HG02885 (cell line): ENCODE data around the gene NPAS1.
"Not testable (repeated sequence)": the region's sequence is repeated elsewhere in the genome, so short reads cannot be mapped to it uniquely, and the experiment has no call there.

Source experiments
- ATAC-seq: cut with Tn5 transposase; IDR thresholded peaks from one replicate; pipeline ENCODE4 v1.9.1; 2021; ENCODE audit warnings: mild to moderate bottlenecking; ENCODE audit not compliant: unreplicated experiment, poor library complexity

Gene NPAS1

DNA sequence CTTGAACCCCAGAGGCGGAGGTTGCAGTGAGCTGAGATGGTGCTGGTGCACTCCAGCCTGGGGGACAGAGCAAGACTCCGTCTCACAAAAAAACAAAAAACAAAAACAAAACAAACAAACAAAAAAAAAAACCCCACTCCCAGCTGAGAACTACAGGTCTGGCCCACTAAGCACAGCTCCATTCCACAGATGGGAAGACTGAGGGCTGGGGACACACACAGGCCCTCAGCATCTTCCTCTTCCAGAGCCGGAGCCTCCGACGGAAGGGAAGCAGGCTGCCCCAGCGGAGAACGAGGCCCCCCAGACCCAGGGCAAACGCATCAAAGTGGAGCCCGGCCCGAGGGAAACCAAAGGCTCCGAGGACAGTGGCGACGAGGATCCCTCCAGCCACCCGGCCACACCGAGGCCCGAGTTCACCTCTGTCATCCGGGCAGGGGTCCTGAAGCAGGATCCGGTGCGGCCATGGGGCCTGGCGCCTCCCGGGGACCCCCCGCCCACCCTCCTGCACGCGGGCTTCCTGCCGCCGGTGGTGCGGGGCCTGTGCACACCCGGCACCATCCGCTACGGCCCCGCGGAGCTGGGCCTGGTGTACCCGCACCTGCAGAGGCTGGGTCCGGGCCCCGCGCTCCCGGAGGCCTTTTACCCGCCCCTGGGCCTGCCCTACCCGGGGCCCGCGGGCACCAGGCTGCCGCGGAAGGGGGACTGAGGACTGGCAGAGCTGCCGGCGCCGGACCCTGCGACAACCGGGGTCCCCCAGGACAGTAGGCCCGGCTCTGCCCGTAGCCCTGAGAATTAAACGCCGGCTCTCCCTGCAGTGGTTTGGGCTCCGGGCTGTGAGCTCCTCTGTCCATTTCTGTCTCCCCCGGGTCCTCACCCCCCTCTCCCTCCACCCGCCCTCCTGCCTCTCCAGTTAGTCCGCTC is 25.6 kb downstream of the NPAS1 start:
- no peak for ATAC-seq

DNA sequence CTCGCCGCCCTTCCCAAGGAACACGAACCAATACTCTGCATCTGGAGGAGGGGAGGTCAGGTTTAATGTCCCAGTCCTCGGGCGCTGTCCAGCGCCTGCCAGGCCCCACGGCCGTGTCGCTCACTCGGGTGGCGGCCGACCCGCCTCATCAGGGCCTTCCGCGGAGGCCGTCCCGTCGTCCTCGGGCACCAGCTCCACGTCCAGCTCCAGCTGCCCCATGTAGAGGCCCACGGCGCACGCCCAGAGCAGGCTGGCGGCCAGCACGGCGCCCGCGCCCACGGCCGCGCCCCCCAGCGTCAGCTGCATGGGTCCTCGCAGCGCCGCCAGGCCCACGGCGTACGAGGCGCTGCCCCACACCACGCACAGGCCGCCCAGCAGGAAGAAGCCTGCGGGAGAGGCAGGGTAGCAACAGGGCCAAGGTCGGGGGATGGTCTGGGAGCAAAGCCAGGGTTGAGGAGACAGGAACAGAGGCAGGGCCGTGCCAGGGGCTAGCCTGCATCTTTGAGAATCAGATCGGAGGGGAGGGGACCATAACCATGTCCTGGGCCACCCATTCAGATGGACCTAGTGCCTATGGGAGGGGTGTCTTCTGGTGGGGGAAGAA is 26.3 kb downstream of the NPAS1 start:
- ATAC-seq: no peak

DNA sequence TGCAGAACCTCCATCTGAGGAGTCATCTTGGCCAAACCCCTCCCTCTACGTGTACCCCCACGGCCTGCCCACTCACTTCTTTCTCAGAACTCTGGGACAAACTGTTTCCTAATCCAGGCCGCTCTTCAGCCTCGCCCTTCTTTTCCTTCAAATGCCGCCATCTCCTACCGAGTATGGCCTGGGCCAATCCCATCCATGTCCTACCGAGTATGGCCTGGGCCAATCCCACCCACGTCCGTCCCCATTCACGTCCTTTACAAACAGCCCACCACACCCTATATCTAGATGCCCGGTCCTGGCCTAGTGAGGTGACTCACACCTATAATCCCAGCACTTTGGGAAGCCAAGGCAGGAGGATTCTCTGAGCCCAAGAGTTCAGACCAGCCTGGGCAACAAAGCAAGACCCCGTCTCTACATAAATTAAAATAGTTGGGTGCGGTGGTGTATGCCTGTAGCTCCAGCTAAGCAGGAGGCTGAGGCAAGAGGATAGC is 27.7 kb downstream of the NPAS1 start:
- ATAC-seq: no peak

DNA sequence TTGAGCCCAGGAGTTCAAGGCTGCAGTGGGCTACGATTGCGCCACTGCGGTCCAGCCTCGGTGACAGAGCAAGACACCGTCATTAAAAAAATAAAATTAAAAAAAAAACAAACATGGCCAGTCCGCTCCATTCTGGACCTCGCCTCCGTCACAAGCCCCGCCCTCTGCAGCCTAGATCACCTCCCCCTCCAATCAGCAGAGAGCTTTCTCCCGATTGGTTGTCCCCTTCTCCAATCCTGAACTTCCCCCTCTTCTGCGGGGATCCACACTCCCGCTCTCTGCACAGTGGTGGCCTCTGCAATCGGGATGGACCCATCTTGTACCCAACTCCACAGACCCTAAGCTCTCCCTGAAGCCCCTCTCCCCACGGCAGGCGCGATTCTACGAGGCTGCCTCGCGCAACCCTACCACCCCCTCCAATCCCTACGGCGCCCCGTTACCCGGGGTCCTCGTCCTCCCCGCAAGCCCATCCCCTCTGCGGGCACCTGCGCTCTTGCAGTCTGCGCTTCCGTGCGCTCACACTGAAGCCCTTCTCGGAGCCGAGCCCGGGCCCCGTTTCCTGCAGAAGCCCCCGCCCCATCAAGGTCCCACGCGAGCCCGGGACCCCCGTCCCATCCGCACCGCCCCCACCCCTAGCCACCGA is 28.2 kb downstream of the NPAS1 start:
- peak; percentile 39 for ATAC-seq

DNA sequence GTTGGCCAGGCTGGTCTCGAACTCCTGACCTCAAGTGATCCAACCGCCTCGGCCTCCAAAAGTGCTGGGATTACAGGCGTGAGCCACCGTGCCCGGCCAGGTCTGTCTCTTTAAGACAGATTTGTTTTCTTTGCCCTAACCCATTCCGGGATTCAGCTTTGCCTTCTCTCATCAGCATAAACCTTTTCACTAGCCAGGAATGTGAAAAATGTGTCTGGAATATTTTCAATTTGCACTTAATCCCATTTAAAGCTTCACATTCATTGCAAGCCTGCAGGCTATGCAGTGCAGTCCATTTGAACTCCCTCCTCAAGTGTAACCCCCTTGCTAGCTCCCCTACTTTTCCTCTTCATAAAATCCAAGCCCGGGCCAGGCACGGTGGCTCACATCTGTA is 29.7 kb downstream of the NPAS1 start:
- ATAC-seq: no peak

DNA sequence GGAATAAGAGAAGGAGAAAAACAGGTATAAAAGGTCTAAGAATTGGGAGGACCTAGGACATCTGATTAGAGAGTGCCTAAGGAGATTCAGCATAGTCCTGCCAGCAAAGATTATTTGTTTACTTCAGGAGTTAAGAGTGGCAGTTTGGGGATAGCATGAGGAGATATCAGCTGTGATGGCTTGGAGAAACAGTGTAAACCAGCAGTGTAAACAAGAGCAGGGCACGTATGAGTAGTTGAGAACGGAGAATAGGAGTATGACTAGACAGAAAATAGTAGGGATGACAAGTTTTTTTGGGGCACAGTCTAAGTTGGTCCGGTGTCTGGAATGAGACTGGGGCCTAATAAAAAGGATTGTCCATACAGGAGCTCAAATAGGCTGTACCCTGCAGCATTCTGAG is 30.9 kb downstream of the NPAS1 start:
- not testable (repeated sequence) for ATAC-seq

DNA sequence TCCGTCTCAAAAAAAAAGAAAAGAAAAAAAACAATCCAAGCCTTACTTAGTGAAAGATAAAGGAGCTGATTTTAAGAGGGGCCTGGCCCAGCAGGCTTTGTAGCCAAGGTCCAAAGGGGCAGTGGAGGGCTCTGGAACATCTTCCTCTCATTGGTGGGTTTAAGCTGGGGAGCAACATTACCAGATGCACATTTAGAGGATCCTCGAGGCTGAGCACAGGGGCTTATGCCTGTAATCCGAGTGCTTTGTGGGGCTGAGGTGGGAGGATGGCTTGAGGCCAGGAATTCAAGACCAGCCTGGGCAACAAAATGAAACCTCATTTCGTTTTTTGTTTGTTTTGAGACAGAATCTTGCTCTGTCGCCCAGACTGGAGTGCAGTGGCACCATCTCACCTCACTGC is 36.8 kb downstream of the NPAS1 start:
- no peak for ATAC-seq

DNA sequence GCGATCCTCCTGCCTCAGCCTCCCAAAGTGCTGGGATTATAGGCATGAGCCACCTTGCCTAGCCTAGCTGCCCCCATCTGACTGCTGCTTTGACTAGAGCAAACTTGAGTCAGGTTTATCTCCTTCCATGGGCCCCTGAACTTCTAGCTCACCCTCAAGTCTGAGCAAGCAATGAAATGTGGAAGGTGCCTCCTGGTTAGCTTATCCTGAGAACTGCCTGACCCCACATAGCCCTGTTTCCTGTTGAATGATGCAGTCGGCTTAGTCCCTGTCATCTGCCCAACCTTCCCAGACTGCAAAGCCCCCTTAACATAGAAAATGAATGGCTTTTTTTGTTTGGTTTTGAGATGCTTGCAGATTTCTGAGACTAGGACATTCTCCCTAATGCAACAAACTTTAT is 37.7 kb downstream of the NPAS1 start:
- no peak for ATAC-seq

DNA sequence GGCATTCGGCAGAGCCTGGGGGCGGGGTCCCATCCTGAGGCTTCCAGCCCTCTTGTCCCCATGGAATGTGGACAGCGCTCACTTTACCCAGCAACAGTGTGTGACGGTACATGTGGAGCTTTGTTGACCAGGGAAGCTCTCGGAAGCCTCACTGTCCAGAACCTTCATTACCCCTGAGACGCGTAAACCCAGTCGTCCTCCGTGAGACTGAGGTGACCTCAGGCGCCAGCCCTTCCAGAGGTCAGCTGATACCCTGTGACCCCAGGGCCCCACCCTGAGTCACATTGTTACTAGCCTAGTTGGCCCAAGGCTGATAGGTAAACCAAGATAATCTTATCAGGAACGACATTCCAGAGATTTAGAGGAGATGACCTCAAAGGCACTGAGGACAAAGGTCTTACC is 39.0 kb downstream of the NPAS1 start:
- ATAC-seq: no peak

DNA sequence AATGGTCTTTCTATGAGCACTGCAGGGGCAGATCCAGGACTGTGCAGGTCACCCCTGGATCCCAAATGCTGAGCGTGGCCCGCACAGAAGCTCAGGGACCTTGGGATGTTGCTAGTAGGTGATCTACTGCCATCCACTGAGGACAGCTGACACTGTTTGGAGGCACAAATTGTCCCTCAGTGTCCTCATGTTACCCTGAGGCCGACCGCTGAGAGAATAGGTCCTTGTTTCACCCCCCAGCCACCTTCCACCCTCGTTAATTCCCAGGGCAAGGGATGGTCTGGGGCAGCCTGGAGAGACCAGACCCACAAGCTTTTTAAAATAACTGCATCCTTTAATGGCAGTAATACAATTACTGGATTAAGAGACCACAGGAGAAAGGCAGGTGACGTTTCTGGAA is 44.2 kb downstream of the NPAS1 start:
- ATAC-seq: no peak

DNA sequence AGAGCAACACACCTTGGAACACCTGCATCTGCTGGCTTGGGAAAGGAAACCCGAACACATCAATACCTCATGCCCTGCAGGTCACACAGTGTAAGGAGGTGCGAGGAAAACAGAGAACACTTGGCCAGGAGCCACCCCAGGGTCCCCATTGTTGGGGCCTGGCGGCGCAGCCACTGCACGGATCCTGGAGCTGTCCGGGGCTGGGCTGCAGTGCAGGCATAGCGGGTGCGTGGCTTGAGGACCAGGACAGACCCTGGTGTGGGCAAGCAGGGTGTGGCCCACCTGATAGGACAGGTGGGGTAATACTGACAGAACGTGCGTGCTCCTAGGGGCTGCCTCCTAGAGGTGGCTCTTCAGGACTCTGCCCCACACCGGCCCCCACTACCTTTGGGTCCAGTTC is 45.6 kb downstream of the NPAS1 start:
- ATAC-seq: no peak

DNA sequence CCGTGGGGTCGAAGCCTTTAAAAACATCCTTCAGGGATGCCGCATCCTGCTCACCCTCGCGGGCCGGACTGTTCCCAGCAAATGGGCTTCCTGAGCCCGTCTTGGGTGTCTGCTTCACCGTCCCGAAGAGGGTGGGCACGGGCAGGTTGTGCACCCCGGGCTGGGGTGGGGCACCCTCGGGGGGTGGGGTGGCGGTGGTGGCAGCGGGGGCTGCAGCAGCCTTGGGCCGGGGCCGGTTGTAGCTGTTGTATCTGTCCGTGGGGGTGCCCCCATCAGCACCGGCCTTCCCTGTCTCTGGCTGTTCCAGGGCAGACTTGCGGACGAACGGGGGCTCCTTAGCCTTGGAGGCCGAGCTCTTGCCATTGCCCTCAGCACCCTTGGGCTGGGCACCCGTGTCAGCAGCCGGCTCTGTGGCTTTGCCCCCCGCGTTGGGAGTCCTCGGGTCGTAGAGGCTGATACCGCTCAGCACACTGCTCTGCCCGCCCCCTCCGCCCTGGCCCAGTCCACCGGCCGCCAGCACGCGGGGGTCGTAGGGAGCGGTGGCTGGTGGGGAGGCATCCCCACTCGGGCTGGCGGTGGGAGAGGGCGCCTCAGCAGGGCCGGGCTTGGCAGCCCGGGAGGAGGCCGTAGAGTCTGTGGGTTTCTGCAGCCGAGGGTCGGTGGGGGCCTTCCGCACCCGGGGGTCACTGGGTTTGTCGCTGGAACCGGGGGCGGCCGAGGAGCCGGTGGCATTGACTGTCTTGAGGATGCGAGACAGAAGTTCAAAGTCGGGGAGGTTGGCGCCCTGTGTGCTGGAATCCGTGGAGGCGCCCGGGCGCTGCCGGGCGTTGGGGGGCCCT is 47.0 kb downstream of the NPAS1 start:
- ATAC-seq: no peak

DNA sequence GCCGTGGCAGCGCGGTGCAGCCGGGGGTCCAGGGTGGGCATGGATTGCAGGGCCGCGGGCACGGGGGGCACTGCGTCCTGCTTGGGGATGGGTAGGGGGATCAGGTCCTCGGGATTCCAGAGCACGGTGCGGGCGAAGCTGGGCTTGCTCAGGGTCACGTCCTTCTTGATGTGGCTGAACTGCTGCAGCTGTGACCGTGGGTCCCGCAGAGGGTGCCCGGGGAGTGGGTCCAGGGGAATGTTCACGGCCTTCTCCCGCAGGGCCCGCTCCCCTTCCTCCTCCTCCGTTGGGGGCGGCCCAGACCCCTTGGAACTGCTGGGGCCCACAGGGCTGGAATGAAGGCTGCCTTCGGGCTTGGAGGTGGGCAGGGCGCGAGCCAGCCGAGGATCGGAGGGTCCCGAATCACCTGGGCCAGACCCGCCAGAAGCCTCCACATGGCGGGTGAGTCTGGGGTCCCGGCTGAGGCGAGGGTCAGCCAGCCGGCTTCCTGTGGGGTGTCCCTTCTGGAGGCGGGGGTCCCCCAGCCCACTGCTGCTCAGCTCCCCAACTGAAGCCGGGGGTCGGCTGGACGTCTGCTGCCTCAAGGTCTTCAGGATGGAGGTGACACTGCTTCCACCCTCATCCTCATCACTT is 47.7 kb downstream of the NPAS1 start:
- ATAC-seq: no peak

DNA sequence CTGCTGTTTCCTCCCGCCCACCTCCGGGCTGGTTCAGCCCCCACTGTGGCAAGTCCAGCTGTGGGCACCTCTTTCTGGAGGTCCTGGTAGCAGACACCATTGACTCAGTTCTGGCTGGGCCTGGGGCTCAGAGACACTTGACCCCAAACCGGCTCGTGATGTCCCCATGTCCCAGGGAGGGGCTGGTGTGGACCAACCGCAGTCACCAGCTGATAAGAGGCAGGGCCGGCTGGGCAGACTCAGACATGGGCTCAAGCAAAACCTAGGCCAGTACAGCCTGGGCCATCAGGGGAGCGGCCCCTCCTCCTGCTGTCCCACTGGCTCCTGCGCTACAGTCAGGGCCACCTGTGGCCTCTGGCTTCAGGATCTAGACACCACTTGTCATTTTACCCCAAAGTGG is 48.6 kb downstream of the NPAS1 start:
- no peak for ATAC-seq

DNA sequence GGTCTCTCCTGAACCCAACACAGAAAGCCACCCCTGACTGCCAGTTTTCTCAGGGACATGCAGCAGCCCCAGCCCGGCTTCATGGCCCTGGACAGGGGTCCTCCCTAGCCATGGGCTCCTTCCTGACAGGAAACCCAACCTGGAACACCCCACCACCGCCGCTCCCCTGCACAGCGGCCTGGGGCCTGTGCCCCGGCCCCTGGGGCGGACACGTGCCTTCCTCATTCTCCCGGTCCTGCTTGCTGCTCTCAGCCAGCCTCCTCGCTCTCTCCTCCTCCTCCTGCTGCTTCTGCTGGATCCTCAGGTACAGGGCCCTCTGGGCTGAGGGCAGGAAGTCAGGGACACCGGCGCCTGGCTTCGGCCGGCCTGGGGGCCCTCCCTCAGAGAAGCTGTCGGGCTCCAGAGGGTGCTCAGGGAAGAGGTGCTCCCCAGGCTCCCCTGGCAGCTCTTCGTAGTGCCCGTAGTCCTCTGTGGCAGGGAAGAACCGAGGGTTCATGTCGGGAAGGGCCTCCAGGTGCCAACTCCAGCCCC is 49.3 kb downstream of the NPAS1 start:
- ATAC-seq: no peak

DNA sequence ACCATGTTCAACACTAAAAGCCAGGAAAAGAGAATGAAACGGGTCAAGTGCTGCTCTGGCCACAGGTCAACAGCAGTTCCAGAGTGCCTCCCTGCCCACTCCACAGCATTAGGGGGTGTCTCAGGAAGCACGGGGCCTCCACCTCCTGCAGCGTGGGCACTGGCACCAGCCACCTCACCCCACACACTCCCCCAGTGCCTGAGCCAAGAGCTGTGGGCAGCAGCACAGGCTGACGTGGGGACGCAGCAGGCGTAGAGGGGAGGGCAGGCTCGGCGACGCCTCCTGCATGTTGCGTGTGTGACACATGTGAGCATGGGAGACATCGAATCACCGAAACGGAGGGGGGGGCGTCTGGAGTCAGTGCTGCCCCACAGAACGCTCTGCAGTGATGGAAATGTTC is 50.2 kb downstream of the NPAS1 start:
- ATAC-seq: no peak

DNA sequence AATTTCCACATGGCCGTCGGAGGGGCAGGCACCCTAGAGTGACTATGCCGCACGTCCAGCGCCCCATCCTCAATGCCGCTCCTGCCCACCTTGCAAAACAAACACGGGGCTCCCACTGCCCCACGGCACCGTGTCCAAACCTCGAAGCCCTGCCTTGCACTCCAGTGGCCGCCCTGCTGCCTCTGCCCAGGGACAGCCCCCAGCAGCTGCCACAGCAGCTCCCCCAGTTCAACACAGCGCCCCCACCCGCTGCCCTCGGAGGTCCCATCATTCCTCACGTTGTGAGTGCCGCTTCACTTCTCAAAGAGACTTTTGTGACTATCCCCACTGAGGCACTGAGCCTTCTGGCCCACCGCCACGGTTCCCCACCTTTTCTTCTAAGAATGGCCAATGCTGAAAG is 51.1 kb downstream of the NPAS1 start:
- ATAC-seq: no peak

DNA sequence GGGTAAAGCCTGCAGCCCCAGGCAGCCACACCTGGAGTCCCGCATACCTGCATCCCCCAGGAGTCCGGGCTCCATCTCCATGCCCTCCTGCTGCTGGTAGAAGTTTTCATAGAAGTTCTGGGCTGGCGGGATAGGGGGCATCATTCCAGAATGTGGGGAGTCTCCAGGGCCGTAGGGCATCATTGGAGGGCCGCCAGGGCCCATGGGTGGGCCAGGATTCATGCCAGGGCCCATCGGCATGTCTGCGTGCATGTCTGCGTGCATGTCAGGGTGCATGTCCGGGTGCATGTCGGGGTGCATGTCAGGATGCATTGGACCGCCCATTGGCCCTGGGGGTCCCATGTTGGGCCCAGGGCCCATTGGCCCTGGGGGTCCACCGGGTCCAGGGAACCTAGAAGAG is 52.1 kb downstream of the NPAS1 start:
- no peak for ATAC-seq

DNA sequence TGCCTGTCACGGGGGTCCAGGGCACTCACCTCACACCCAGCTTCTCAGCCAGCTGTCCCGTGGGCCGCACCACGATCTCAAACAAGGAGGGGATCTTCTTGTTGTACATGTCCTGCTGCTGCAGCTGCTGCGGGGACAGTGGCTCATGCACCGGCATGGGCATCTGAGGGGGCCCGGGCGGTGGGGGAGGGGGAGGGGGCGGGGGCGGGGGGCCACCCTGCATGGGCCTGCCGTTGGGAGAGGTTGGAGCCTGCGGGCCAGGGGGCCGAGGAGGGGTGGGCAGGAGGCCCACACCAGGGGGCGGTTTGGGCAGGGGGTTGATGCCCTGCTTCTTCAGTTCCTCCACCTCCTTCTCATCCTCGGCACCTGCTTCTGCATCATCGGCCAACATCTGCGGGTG is 52.7 kb downstream of the NPAS1 start:
- ATAC-seq: no peak

DNA sequence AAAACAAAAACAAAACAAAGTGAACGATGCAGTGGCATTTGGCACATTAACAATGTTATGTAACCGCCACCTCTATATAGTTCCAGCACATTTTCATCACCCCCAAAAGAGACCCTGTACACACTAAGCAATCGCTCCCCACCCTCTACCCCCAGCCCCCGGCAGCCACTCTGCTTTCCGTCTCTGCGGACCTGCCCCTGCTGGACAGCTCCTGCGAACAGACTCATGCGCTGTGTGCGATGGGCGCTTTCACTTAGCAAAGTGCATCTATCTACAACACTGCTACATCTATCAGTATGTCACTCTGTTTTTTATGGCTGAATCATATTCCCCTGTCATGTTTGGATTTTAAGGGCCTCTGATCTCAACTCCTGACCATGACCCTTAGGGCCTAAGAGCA is 53.9 kb downstream of the NPAS1 start:
- ATAC-seq: no peak
